SK-N-SH treated with all-trans-retinoic acid at 6 μM for 48 hours (cell line): ENCODE data around the gene CCDC68.
"Not testable (repeated sequence)": the region's sequence is repeated elsewhere in the genome, so short reads cannot be mapped to it uniquely, and the experiment has no call there.

Experiments used
- ATAC-seq: fragments of 200-7000 bp; cut with Tn5 transposase; 3 replicates; pipeline ENCODE4 v1.9.1; 2020; ENCODE audit warnings: mild to moderate bottlenecking, moderate library complexity
- ARNTL ChIP-seq: fragments of 450-650 bp; formaldehyde crosslinking; IDR thresholded peaks from 2 replicates; pipeline ENCODE4 v1.5.0; 2020; ENCODE audit warnings: low read depth, mild to moderate bottlenecking, moderate library complexity, borderline replicate concordance
- BACH2 ChIP-seq: fragments of 250-450 bp; sonication (Bioruptor Pico); IDR thresholded peaks from 2 replicates; pipeline ENCODE4 v1.9.0; 2021; ENCODE audit warnings: mild to moderate bottlenecking, borderline replicate concordance
- CSDC2 ChIP-seq: fragments of 250-450 bp; sonication (Bioruptor Pico); IDR thresholded peaks from 2 replicates; pipeline ENCODE4 v1.5.0; 2020; ENCODE audit warnings: mild to moderate bottlenecking, moderate library complexity
- ESRRG ChIP-seq: fragments of 250-450 bp; sonication (Bioruptor Pico); IDR thresholded peaks from 2 replicates; pipeline ENCODE4 v1.6.1; 2021; ENCODE audit warnings: mild to moderate bottlenecking
- GLIS3 ChIP-seq: fragments of 250-450 bp; sonication (Bioruptor Pico); IDR thresholded peaks from 2 replicates; pipeline ENCODE4 v1.5.0; 2020; ENCODE audit warnings: mild to moderate bottlenecking, moderate library complexity
- ISL1 ChIP-seq: fragments of 250-450 bp; sonication (Bioruptor Pico); IDR thresholded peaks from 2 replicates; pipeline ENCODE4 v2.1.2; 2022; ENCODE audit warnings: mild to moderate bottlenecking, moderate library complexity
- OSR1 ChIP-seq: fragments of 250-450 bp; sonication (Bioruptor Pico); IDR thresholded peaks from 2 replicates; pipeline ENCODE4 v1.8.0; 2022; ENCODE audit warnings: moderate library complexity, mild to moderate bottlenecking, inconsistent platforms
- PPARA ChIP-seq: fragments of 250-450 bp; sonication (Bioruptor Pico); IDR thresholded peaks from 2 replicates; pipeline ENCODE4 v1.5.0; 2020; ENCODE audit warnings: mild to moderate bottlenecking, borderline replicate concordance
- RARB ChIP-seq: fragments of 250-450 bp; sonication (Bioruptor Pico); IDR thresholded peaks from 2 replicates; pipeline ENCODE4 v1.8.0; 2021; ENCODE audit warnings: mild to moderate bottlenecking, moderate library complexity
- SNAI2 ChIP-seq: fragments of 250-450 bp; sonication (Bioruptor Pico); IDR thresholded peaks from 2 replicates; pipeline ENCODE4 v1.5.0; 2020; ENCODE audit warnings: mild to moderate bottlenecking, moderate library complexity
- TCF4 ChIP-seq: fragments of 250-450 bp; sonication (Bioruptor Pico); IDR thresholded peaks from 2 replicates; pipeline ENCODE4 v1.8.0; 2021; ENCODE audit warnings: mild to moderate bottlenecking, moderate library complexity, borderline replicate concordance
- TOX ChIP-seq: fragments of 250-450 bp; sonication (Bioruptor Pico); IDR thresholded peaks from 2 replicates; pipeline ENCODE4 v1.8.0; 2021; ENCODE audit warnings: mild to moderate bottlenecking, moderate library complexity, borderline replicate concordance
- ZC3H10 ChIP-seq: fragments of 250-450 bp; sonication (Bioruptor Pico); IDR thresholded peaks from 2 replicates; pipeline ENCODE4 v1.5.1; 2021; ENCODE audit warnings: mild to moderate bottlenecking, moderate library complexity
- ZFP3 ChIP-seq: fragments of 250-450 bp; sonication (Bioruptor Pico); IDR thresholded peaks from 2 replicates; pipeline ENCODE4 v1.5.0; 2020; ENCODE audit warnings: mild to moderate bottlenecking, moderate library complexity
- ZFP30 ChIP-seq: fragments of 450-650 bp; formaldehyde crosslinking; IDR thresholded peaks from 2 replicates; pipeline ENCODE4 v1.5.0; 2022; ENCODE audit warnings: mild to moderate bottlenecking, moderate library complexity
- ZNF565 ChIP-seq: fragments of 450-650 bp; formaldehyde crosslinking; conservative IDR thresholded peaks from 2 replicates; pipeline ENCODE4 v1.5.0; 2020; ENCODE audit warnings: low read depth, mild to moderate bottlenecking, moderate library complexity
- ZNF70 ChIP-seq: fragments of 450-650 bp; formaldehyde crosslinking; IDR thresholded peaks from 2 replicates; pipeline ENCODE4 v1.5.0; 2020; ENCODE audit warnings: mild to moderate bottlenecking, moderate library complexity
- TF ChIP-seq, protein P1 (sequence below): fragments of 250-450 bp; sonication (Bioruptor Pico); IDR thresholded peaks from 2 replicates; pipeline ENCODE4 v1.8.0; 2021; ENCODE audit warnings: low read depth, mild to moderate bottlenecking, moderate library complexity, borderline replicate concordance
- TF ChIP-seq, protein P2 (sequence below): fragments of 250-450 bp; sonication (Bioruptor Pico); IDR thresholded peaks from 2 replicates; pipeline ENCODE4 v1.8.0; 2020; ENCODE audit warnings: mild to moderate bottlenecking, moderate library complexity, borderline replicate concordance
- TF ChIP-seq, protein P3 (sequence below): fragments of 250-450 bp; sonication (Bioruptor Pico); IDR thresholded peaks from 2 replicates; pipeline ENCODE4 v1.5.1; 2020; ENCODE audit warnings: low read depth, mild to moderate bottlenecking, moderate library complexity
- TF ChIP-seq, protein P4 (sequence below): fragments of 250-450 bp; sonication (Bioruptor Pico); IDR thresholded peaks from 2 replicates; pipeline ENCODE4 v1.5.1; 2021; ENCODE audit warnings: mild to moderate bottlenecking, moderate library complexity

The CCDC68 gene

DNA sequence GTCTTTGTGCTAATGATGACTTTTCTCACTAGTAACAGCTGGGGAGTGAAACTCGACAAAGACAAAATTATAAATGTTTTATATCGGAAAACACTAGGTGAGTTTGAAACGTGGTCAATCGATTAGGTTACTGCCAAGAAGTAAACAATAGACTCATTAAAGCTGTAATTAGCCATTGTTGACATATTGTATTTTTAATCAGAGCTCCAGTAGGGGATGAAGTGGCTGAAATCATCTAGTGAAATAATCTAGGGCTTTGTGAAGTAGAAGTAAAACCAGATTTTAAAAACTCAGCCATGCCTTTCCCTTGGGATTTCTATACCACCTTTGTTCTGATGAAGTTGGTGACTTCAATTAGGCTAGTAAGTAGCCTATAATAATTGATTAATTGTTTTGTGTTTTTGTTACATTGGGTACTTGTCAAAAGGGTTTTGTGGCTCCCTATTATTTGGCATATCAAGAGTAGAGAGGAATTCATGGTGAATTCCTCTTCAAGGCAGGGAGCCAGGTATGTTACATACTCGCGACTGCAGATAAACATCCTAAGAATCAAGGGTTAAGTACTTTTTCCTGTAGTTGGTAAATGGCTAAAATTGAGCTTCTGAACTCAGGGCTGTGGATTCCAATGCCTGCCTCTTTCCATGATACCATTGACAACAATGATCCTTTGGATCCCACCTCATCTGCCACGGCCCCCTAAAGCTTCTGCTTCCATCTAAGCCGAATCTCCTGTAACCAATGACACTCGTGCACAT, 99.4 kb downstream of the CCDC68 start (continued):
- TF ChIP-seq OSR1 (CRISPR knock-in tag) (no peak), ZNF565 (CRISPR knock-in tag) (no peak), ZC3H10 (CRISPR knock-in tag) (no peak), SNAI2 (CRISPR knock-in tag) (no peak), PPARA (CRISPR knock-in tag) (no peak)

DNA sequence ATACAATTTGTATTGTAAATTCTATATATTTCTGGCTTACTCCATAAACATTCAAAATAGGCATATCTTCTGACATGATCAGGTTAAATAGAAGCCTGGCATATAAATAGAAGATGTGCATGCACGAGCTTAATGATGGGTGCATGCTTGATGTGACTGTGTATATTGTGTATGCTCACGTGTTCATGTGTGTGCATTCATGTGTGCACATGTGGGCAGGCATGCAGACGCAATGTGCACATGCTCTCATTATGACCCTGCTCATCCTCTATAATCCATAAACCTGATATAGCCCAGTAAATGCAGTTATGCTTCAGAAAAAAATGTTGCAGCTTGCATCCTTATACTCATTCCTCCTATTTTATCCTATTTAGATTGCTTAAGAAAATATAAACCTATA, 101.8 kb downstream of the CCDC68 start:
- ATAC-seq: no peak
- no peak for TF ChIP-seq ARNTL (CRISPR knock-in tag)
- TF ChIP-seq SNAI2 (CRISPR knock-in tag): no peak
- TF ChIP-seq, protein P1, sequence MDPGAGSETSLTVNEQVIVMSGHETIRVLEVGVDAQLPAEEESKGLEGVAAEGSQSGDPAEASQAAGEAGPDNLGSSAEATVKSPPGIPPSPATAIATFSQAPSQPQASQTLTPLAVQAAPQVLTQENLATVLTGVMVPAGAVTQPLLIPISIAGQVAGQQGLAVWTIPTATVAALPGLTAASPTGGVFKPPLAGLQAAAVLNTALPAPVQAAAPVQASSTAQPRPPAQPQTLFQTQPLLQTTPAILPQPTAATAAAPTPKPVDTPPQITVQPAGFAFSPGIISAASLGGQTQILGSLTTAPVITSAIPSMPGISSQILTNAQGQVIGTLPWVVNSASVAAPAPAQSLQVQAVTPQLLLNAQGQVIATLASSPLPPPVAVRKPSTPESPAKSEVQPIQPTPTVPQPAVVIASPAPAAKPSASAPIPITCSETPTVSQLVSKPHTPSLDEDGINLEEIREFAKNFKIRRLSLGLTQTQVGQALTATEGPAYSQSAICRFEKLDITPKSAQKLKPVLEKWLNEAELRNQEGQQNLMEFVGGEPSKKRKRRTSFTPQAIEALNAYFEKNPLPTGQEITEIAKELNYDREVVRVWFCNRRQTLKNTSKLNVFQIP (CRISPR knock-in tag): no peak
- TF ChIP-seq OSR1 (CRISPR knock-in tag): no peak
- no peak for TF ChIP-seq CSDC2
- TF ChIP-seq ZC3H10 (CRISPR knock-in tag): no peak
- no peak for TF ChIP-seq TOX (CRISPR knock-in tag)
- TF ChIP-seq ISL1 (CRISPR knock-in tag): no peak
- TF ChIP-seq ESRRG (CRISPR knock-in tag): no peak
- TF ChIP-seq, protein P2, sequence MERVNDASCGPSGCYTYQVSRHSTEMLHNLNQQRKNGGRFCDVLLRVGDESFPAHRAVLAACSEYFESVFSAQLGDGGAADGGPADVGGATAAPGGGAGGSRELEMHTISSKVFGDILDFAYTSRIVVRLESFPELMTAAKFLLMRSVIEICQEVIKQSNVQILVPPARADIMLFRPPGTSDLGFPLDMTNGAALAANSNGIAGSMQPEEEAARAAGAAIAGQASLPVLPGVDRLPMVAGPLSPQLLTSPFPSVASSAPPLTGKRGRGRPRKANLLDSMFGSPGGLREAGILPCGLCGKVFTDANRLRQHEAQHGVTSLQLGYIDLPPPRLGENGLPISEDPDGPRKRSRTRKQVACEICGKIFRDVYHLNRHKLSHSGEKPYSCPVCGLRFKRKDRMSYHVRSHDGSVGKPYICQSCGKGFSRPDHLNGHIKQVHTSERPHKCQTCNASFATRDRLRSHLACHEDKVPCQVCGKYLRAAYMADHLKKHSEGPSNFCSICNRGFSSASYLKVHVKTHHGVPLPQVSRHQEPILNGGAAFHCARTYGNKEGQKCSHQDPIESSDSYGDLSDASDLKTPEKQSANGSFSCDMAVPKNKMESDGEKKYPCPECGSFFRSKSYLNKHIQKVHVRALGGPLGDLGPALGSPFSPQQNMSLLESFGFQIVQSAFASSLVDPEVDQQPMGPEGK: no peak
- no peak for TF ChIP-seq RARB
- TF ChIP-seq, protein P3, sequence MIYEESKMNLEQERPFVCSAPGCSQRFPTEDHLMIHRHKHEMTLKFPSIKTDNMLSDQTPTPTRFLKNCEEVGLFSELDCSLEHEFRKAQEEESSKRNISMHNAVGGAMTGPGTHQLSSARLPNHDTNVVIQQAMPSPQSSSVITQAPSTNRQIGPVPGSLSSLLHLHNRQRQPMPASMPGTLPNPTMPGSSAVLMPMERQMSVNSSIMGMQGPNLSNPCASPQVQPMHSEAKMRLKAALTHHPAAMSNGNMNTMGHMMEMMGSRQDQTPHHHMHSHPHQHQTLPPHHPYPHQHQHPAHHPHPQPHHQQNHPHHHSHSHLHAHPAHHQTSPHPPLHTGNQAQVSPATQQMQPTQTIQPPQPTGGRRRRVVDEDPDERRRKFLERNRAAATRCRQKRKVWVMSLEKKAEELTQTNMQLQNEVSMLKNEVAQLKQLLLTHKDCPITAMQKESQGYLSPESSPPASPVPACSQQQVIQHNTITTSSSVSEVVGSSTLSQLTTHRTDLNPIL (CRISPR knock-in tag): no peak
- no peak for TF ChIP-seq PPARA (CRISPR knock-in tag)
- no peak for TF ChIP-seq ZNF70 (CRISPR knock-in tag)
- TF ChIP-seq BACH2: no peak
- TF ChIP-seq, all 23 proteins: peak for 0

DNA sequence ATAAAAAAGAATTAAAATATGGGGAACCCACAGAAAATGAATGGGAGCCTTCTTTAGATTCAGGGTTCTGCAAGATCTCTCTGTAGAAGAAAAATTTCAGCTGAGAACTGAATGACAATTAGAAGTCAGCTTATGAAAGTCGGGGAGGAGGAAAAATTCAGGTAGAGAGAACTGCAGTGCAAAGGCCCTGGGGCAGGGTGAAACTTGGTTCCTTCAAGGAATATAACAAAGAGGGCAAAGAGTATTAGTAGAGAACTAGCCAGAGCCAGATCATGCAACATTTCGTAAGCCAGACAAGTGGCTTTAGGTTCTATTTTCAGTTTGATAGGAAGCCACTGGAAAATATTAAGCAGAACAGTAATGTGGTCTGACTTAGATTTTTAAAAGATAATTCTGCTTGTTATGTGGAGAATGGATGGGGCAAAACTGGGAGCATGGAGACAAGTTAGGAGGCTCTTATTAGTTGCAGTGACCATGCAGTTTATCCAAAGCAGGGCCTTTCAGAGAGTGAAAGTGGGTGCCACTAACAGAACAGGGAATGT, 103.1 kb downstream of the CCDC68 start:
- TF ChIP-seq RARB (no peak), ZFP30 (CRISPR knock-in tag) (no peak), PPARA (CRISPR knock-in tag) (no peak), ZFP3 (CRISPR knock-in tag) (no peak), OSR1 (CRISPR knock-in tag) (no peak), TCF4 (no peak), ZC3H10 (CRISPR knock-in tag) (no peak), CSDC2 (no peak), ESRRG (CRISPR knock-in tag) (no peak), GLIS3 (CRISPR knock-in tag) (no peak), ISL1 (CRISPR knock-in tag) (no peak)
- TF ChIP-seq, protein P4, sequence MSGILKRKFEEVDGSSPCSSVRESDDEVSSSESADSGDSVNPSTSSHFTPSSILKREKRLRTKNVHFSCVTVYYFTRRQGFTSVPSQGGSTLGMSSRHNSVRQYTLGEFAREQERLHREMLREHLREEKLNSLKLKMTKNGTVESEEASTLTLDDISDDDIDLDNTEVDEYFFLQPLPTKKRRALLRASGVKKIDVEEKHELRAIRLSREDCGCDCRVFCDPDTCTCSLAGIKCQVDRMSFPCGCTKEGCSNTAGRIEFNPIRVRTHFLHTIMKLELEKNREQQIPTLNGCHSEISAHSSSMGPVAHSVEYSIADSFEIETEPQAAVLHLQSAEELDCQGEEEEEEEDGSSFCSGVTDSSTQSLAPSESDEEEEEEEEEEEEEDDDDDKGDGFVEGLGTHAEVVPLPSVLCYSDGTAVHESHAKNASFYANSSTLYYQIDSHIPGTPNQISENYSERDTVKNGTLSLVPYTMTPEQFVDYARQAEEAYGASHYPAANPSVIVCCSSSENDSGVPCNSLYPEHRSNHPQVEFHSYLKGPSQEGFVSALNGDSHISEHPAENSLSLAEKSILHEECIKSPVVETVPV (CRISPR knock-in tag): no peak
- TF ChIP-seq, protein P3 (CRISPR knock-in tag): no peak
- TF ChIP-seq, protein P2: no peak
- TF ChIP-seq, protein P1 (CRISPR knock-in tag): no peak
- ATAC-seq: no peak

DNA sequence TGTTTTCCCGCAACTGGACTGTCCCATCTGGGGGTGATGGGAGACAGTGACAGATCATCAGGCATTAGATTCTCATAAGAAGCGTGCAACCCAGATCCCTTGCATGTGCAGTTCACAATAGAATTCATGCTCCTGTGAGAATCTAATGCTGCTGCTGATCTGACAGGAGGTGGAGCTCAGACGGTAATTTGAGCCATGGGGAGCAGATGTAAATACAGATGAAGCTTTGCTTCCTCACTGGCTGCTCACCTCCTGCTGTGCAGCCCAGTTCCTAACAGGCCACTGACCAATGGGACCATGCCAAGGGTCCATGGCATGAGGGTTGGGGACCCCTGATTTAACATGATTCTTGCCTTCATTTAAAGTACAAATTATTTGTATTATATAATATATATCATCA, 104.2 kb downstream of the CCDC68 start:
- not testable (repeated sequence) for ATAC-seq
